Measurements from ENCODE around the gene PCDHB6.
"Not testable (repeated sequence)": the region's sequence is repeated elsewhere in the genome, so short reads cannot be mapped to it uniquely, and the experiment has no call there.

The PCDHB6 gene

DNA sequence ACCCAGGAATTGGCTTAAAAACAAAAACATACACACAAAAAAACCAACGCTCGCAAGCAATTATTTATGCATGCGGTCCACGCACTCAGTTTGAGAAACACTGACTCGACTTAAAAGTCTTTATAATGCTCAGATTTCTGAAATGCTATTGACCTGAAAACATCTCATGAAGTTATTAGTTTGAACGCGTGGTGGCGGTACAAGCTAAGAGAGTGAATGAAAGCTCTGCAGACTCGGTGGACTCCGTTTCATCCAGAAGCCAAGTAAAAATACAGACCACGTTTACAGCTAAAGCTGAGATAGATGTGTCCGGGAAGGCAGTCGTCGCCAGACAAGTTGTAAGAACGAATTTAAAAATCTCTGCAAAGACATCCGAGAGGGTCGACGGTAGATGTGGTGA lies at the start of gene PCDHB6:
TSS of gene PCDHB6 (plus strand) at position 246 of the 400 bp plus-strand sequence. CDS start 201 bp downstream, outside the sequence.
- H3K27ac Mint-ChIP-seq = no peak within 1 kb of the TSS
- no peaks in the 10 kb centered on the region for H3K36me3 Mint-ChIP-seq
- DNase-seq (ENCODE audit: low spot score in 2 of 2) = no peak
- no peak for ATAC-seq
- peaks cover 5% of the 10 kb centered on the region for H3K9me3 Mint-ChIP-seq
- H3K4me3 Mint-ChIP-seq = no peak within 1 kb of the TSS
- H3K4me1 Mint-ChIP-seq = peaks cover 6% of the 10 kb centered on the region

DNA sequence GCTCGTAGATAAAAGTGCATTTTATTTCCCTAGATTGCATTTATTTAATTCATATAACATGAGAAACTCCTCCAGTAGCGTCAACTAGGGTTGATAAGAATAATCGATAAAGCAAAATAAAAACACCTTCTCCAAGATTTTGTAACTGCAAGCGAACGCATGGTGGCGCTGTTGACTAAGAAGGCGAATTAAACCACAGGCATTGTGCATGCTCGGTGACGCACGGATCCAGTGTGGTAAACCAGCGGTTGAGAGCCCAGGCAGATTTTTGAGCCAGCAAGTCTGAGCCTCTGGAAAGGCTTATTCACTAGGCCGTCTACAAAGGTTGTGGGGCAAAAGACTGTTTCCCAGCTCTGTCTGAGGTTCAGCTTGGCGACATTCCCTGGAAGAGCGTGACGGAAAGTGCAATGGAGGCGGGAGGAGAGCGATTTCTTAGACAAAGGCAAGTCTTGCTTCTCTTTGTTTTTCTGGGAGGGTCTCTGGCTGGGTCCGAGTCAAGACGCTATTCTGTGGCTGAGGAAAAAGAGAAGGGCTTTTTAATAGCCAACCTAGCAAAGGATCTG lies 49.5 kb upstream of the PCDHB6 start, which contains the start of gene PCDHB3:
TSS of gene PCDHB3 (plus strand) at position 231 of the 563 bp plus-strand sequence. CDS start at position 408, 177 bp downstream.
- no peaks in the 10 kb centered on the region for H3K36me3 Mint-ChIP-seq
- H3K4me3 Mint-ChIP-seq = no peak within 1 kb of the TSS
- DNase-seq (ENCODE audit: low spot score in 2 of 2) (no peak), ATAC-seq (no peak)
- H3K9me3 Mint-ChIP-seq = peaks cover 3% of the 10 kb centered on the region
- no peaks in the 10 kb centered on the region for H3K4me1 Mint-ChIP-seq
- H3K27ac Mint-ChIP-seq = no peak within 1 kb of the TSS

DNA sequence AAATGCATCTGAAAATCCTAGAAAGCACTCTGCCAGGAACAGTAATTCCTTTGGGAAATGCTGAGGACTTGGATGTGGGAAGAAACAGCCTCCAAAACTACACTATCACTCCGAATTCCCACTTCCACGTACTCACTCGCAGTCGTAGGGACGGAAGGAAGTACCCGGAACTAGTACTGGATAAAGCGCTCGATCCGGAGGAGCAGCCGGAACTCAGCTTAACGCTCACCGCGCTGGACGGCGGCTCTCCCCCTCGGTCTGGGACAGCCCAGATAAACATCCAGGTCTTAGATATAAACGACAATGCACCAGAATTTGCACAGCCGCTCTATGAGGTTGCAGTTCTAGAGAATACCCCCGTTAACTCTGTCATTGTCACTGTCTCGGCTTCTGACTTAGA lies 48.8 kb upstream of the PCDHB6 start:
- Mint-ChIP-seq H3K27ac (no peak overlapping the region), H3K4me1 (no peaks in the 10 kb centered on the region), H3K9me3 (peaks cover 3% of the 10 kb centered on the region), H3K4me3 (no peak overlapping the region), H3K36me3 (no peaks in the 10 kb centered on the region)
- DNase-seq (ENCODE audit: low spot score in 2 of 2) (no peak), ATAC-seq (no peak)

DNA sequence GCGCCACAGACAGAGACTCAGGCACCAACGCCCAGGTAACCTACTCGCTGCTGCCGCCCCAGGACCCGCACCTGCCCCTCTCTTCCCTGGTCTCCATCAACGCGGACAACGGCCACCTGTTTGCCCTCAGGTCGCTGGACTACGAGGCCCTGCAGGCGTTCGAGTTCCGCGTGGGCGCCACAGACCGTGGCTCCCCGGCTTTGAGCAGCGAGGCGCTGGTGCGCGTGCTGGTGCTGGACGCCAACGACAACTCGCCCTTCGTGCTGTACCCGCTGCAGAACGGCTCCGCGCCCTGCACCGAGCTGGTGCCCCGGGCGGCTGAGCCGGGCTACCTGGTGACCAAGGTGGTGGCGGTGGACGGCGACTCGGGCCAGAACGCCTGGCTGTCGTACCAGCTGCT lies 47.8 kb upstream of the PCDHB6 start:
- H3K36me3 Mint-ChIP-seq = not testable (repeated sequence)

DNA sequence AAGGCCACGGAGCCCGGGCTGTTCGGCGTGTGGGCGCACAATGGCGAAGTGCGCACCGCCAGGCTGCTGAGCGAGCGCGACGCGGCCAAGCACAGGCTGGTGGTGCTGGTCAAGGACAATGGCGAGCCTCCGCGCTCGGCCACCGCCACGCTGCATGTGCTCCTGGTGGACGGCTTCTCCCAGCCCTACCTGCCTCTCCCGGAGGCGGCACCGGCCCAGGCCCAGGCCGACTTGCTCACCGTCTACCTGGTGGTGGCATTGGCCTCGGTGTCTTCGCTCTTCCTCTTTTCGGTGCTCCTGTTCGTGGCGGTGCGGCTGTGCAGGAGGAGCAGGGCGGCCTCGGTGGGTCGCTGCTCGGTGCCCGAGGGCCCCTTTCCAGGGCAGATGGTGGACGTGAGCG lies 47.4 kb upstream of the PCDHB6 start:
- not testable (repeated sequence) for H3K36me3 Mint-ChIP-seq; H3K4me3 Mint-ChIP-seq; H3K9me3 Mint-ChIP-seq; ATAC-seq; DNase-seq (ENCODE audit: low spot score in 2 of 2); H3K27ac Mint-ChIP-seq; H3K4me1 Mint-ChIP-seq

More for the DNA sequence above, 47.8 kb upstream of the PCDHB6 start:
- not testable (repeated sequence) for H3K27ac Mint-ChIP-seq; ATAC-seq; H3K9me3 Mint-ChIP-seq; H3K4me3 Mint-ChIP-seq; H3K4me1 Mint-ChIP-seq; DNase-seq (ENCODE audit: low spot score in 2 of 2)

DNA sequence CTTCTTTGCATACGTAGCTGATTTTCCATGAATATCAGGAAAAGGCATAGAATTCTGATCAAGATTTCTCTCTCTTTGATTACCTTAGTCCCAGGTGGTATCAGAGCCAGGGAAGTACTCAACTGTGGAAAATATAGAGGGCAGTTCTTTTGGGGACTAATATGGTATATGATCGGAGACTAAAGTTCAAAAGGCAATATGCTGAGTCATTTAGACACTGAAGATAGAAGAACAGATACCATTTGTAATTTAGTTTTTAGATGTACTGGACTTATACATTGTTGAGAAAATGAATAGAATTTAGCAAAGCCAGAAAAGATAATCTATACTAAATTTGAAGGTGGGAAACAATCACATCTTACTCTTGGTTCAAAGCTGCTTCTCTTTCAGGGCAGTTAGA lies 44.5 kb upstream of the PCDHB6 start:
- Mint-ChIP-seq H3K4me3 (no peak overlapping the region), H3K9me3 (peaks cover 2% of the 10 kb centered on the region), H3K4me1 (no peaks in the 10 kb centered on the region), H3K36me3 (no peaks in the 10 kb centered on the region), H3K27ac (no peak overlapping the region)
- ATAC-seq (no peak), DNase-seq (ENCODE audit: low spot score in 2 of 2) (no peak)

DNA sequence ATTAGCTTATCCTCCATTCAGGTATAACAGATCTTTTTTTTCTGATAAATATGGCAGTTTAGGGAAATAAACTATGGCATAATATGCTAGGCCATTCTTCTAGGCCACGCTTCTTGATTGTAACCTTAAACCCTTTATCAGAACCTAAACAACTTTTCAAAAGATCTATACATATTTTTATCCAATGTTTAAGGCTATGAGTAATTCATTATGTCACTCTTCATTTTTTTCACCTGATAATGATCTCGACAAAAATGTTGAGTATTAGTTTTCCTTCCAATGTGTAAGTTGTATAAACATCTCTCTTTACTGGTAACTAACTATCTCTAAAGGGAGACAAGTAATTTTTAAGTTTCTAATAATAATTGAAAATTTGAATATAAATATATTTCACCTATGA lies 30.6 kb upstream of the PCDHB6 start:
- H3K27ac Mint-ChIP-seq = no peak overlapping the region
- no peaks in the 10 kb centered on the region for H3K36me3 Mint-ChIP-seq
- no peak overlapping the region for H3K4me3 Mint-ChIP-seq
- no peak for ATAC-seq
- no peaks in the 10 kb centered on the region for H3K4me1 Mint-ChIP-seq
- DNase-seq (ENCODE audit: low spot score in 2 of 2) = no peak
- H3K9me3 Mint-ChIP-seq = peaks cover 14% of the 10 kb centered on the region

DNA sequence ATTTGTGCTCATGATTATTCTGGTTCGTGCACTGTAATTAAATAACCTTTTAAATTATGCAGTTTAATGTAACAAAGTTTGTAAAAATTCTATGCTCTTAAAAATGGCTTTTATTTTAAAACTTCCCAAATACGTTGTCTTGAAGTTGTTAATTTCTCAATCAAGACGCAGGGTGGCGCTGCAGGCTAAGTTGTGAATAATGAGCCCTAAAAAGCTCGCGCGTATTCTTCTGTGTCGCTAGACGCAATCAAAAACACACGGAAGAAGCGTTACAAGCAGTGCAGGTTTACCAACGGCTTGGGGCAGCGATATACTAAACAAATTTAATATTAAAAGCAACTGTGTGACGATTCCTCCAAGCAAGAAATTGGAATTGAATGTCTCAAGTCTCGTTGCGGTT lies 28.3 kb upstream of the PCDHB6 start, which contains the start of gene PCDHB4:
TSS of gene PCDHB4 (plus strand) at position 256 of the 400 bp plus-strand sequence. CDS start 181 bp downstream, outside the sequence.
- DNase-seq (ENCODE audit: low spot score in 2 of 2) (no peak), ATAC-seq (no peak)
- Mint-ChIP-seq H3K27ac (no peak within 1 kb of the TSS), H3K4me1 (no peaks in the 10 kb centered on the region), H3K4me3 (no peak within 1 kb of the TSS), H3K36me3 (no peaks in the 10 kb centered on the region), H3K9me3 (no peaks in the 10 kb centered on the region)

DNA sequence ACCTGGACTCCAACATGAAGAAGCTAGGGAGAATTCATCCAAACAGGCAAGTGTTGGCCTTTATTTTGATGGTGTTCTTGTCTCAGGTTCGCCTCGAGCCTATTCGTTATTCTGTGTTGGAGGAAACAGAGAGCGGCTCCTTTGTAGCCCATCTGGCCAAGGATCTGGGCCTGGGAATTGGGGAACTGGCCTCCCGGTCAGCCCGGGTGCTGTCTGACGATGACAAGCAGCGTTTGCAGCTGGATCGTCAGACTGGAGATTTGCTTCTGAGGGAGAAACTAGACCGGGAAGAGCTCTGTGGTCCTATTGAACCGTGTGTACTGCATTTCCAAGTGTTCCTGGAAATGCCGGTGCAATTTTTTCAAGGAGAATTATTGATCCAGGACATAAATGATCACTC lies 27.9 kb upstream of the PCDHB6 start:
- Mint-ChIP-seq H3K27ac (no peak overlapping the region), H3K4me1 (no peaks in the 10 kb centered on the region), H3K9me3 (no peaks in the 10 kb centered on the region), H3K4me3 (no peak overlapping the region), H3K36me3 (no peaks in the 10 kb centered on the region)
- DNase-seq (ENCODE audit: low spot score in 2 of 2) (no peak), ATAC-seq (no peak)

DNA sequence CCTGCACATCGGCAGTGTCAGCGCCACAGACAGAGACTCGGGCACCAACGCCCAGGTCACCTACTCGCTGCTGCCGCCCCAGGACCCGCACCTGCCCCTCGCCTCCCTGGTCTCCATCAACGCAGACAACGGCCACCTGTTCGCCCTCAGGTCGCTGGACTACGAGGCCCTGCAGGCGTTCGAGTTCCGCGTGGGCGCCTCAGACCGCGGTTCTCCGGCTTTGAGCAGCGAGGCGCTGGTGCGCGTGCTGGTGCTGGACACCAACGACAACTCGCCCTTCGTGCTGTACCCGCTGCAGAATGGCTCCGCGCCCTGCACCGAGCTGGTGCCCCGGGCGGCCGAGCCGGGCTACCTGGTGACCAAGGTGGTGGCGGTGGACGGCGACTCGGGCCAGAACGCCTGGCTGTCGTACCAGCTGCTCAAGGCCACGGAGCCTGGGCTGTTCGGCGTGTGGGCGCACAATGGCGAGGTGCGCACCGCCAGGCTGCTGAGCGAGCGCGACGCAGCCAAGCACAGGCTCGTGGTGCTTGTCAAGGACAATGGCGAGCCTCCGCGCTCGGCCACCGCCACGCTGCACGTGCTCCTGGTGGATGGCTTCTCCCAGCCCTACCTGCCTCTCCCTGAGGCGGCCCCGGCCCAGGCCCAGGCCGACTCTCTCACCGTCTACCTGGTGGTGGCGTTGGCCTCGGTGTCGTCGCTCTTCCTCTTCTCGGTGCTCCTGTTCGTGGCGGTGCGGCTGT lies 26.3 kb upstream of the PCDHB6 start:
- not testable (repeated sequence) for ATAC-seq; H3K9me3 Mint-ChIP-seq; H3K4me3 Mint-ChIP-seq; H3K27ac Mint-ChIP-seq; DNase-seq (ENCODE audit: low spot score in 2 of 2); H3K36me3 Mint-ChIP-seq; H3K4me1 Mint-ChIP-seq

DNA sequence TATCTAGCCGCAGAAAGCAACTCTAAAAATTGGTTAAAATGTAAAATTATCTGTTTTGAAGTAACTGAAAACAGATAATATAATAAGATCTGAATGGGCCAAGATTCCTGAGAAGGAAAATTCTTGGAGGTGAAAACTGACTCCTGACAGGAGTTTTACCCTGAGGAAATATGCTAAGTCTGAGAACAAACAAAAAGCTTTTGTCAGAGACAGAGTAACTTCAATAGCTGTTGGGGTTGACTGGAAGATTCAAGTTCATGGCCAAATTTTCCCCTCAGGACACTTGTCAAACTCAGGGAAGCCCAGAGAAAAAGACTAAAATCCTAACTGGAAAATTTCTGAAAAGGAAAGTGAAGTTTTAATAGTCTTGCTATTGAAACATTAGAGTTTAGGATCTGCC lies 22.6 kb upstream of the PCDHB6 start:
- DNase-seq (ENCODE audit: low spot score in 2 of 2) = no peak

DNA sequence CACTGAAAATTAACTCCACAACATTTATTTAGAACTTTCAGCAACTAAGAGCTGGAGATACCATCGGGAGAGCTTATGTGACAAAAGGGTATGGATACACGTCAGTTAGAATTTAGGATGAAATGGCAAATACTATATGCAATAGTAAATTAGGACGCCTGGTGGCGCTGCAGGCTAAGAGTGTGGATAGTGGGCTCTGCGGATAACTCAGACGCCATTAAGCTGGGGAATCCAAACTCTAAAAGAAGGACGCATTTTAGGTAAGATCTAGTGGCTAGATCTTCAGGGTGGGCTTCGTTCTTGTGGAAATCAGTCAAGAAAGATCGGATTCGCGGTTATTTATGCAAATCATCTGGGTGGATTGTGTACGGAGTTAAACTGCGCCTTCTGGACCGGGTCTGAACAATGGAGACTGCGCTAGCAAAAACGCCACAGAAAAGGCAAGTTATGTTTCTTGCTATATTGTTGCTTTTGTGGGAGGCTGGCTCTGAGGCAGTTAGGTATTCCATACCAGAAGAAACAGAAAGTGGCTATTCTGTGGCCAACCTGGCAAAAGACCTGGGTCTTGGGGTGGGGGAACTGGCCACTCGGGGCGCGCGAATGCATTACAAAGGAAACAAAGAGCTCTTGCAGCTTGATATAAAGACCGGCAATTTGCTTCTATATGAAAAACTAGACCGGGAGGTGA lies 14.7 kb upstream of the PCDHB6 start, which contains the start of gene PCDHB5:
TSS of gene PCDHB5 (plus strand) at position 177 of the 688 bp plus-strand sequence. CDS start at position 406, 229 bp downstream.
- Mint-ChIP-seq H3K4me3 (no peak within 1 kb of the TSS), H3K27ac (no peak within 1 kb of the TSS), H3K4me1 (no peaks in the 10 kb centered on the region), H3K9me3 (peaks cover 11% of the 10 kb centered on the region), H3K36me3 (no peaks in the 10 kb centered on the region)
- ATAC-seq = no peak
- no peak for DNase-seq (ENCODE audit: low spot score in 2 of 2)

More for the DNA sequence above, 22.6 kb upstream of the PCDHB6 start:
- Mint-ChIP-seq H3K4me1 (no peaks in the 10 kb centered on the region), H3K9me3 (peaks cover 3% of the 10 kb centered on the region), H3K27ac (no peak overlapping the region), H3K36me3 (no peaks in the 10 kb centered on the region), H3K4me3 (no peak overlapping the region)
- ATAC-seq = no peak

DNA sequence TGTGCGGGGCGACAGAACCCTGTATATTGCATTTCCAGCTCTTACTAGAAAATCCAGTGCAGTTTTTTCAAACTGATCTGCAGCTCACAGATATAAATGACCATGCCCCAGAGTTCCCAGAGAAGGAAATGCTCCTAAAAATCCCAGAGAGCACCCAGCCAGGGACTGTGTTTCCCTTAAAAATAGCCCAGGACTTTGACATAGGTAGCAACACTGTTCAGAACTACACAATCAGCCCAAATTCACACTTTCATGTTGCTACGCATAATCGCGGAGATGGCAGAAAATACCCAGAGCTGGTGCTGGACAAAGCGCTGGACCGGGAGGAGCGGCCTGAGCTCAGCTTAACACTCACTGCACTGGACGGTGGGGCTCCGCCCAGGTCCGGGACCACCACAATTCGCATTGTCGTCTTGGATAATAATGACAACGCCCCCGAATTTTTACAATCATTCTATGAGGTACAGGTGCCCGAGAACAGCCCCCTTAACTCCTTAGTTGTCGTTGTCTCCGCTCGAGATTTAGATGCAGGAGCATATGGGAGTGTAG lies 14.1 kb upstream of the PCDHB6 start:
- no peak for ATAC-seq
- peaks cover 8% of the 10 kb centered on the region for H3K9me3 Mint-ChIP-seq
- no peak for DNase-seq (ENCODE audit: low spot score in 2 of 2)
- no peaks in the 10 kb centered on the region for H3K4me1 Mint-ChIP-seq
- no peak overlapping the region for H3K27ac Mint-ChIP-seq
- no peak overlapping the region for H3K4me3 Mint-ChIP-seq
- H3K36me3 Mint-ChIP-seq = no peaks in the 10 kb centered on the region

DNA sequence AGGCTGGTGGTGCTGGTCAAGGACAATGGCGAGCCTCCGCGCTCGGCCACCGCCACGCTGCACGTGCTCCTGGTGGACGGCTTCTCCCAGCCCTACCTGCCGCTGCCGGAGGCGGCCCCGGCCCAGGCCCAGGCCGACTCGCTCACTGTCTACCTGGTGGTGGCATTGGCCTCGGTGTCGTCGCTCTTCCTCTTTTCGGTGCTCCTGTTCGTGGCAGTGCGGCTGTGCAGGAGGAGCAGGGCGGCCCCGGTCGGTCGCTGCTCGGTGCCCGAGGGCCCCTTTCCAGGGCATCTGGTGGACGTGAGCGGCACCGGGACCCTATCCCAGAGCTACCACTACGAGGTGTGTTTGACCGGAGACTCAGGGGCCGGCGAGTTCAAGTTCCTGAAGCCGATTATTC lies 12.5 kb upstream of the PCDHB6 start:
- not testable (repeated sequence) for H3K36me3 Mint-ChIP-seq; DNase-seq (ENCODE audit: low spot score in 2 of 2); H3K27ac Mint-ChIP-seq; ATAC-seq; H3K4me1 Mint-ChIP-seq; H3K4me3 Mint-ChIP-seq
- H3K9me3 Mint-ChIP-seq = peaks cover 12% of the 10 kb centered on the region

DNA sequence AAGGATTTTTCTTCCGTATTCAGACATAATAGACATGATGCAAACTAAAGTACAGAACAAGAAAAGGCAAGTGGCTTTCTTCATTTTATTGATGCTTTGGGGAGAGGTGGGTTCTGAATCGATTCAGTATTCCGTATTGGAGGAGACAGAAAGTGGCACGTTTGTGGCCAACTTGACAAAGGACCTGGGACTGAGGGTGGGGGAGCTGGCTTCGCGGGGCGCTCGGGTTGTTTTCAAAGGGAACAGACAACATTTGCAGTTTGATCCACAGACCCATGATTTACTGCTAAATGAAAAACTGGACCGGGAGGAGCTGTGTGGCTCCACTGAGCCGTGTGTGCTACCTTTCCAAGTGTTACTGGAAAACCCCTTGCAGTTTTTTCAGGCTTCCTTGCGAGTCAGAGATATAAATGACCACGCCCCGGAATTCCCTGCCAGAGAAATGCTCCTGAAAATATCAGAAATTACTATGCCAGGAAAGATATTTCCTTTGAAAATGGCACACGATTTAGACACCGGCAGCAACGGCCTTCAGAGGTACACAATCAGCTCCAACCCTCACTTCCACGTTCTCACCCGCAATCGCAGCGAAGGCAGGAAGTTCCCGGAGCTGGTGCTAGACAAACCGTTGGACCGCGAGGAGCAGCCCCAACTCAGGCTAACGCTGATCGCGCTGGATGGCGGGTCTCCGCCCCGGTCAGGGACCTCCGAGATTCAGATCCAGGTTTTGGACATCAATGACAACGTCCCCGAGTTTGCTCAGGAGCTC lies 551 bp downstream of the PCDHB6 start:
- H3K9me3 Mint-ChIP-seq = peaks cover 5% of the 10 kb centered on the region
- H3K4me3 Mint-ChIP-seq = no peak overlapping the region
- H3K4me1 Mint-ChIP-seq = peaks cover 6% of the 10 kb centered on the region
- no peak overlapping the region for H3K27ac Mint-ChIP-seq
- DNase-seq (ENCODE audit: low spot score in 2 of 2) = no peak
- no peak for ATAC-seq
- H3K36me3 Mint-ChIP-seq = no peaks in the 10 kb centered on the region

Data from stimulated activated effector memory CD8-positive, alpha-beta T cell treated with anti-CD3 and anti-CD28 coated beads, Interleukin-12 subunit alpha, Interleukin-12 subunit beta, amount 100 ng/mL, for 72 hours (primary cell).